Measurements from ENCODE around the gene KLLN. TPM values are rescaled to one million over a fixed set of nuclear protein-coding genes. Genes with fewer than 3 reads are reported as not detected.
A peak's percentile ranks its signal among the peaks of the same experiment; 100 is the strongest.

The KLLN gene
- total RNA-seq, 3 donors from 2014 or later: 0.44 to 1.1 (median 0.66) TPM

- intact Hi-C loops (cut with DNase I; ENCODE audit: low total_unique reads): no loop called here
Measured at GRCh38 chr10:87827681-87828080, 35.7 kb downstream of the KLLN start.

GRCh38 chr10:87826653-87827052 is 36.7 kb downstream of the KLLN start:
- H3K27ac ChIP-seq: no peak overlapping the region
- no peak for TF ChIP-seq POLR2AphosphoS5 (IDR thresholded peaks at IDR 0.05)
- TF ChIP-seq POLR2A (IDR thresholded peaks at IDR 0.05): no peak
- no peak for TF ChIP-seq CTCF (IDR thresholded peaks at IDR 0.05)
- no peaks in the 10 kb centered on the region for H3K36me3 ChIP-seq
- no peaks in the 10 kb centered on the region for H3K4me1 ChIP-seq
- no peak overlapping the region for H3K4me3 ChIP-seq
- DNase-seq (ENCODE audit: low spot score in 2 of 2): no peak
- no peaks in the 10 kb centered on the region for H3K9me3 ChIP-seq
- intact Hi-C loops (cut with DNase I; ENCODE audit: low total_unique reads): no loop called here
- no peaks in the 10 kb centered on the region for H3K27me3 ChIP-seq

More at GRCh38 chr10:87827681-87828080, 35.7 kb downstream of the KLLN start:
- Histone ChIP-seq H3K4me3 (no peak overlapping the region), H3K4me1 (no peaks in the 10 kb centered on the region), H3K27me3 (no peaks in the 10 kb centered on the region), H3K36me3 (no peaks in the 10 kb centered on the region), H3K27ac (no peak overlapping the region), H3K9me3 (no peaks in the 10 kb centered on the region)
- no peak for TF ChIP-seq CTCF (IDR thresholded peaks at IDR 0.05)
- no peak for TF ChIP-seq POLR2A (IDR thresholded peaks at IDR 0.05)
- TF ChIP-seq POLR2AphosphoS5 (IDR thresholded peaks at IDR 0.05): no peak
- no peak for DNase-seq (ENCODE audit: low spot score in 2 of 2)

- Histone ChIP-seq H3K9me3 (no peaks in the 10 kb centered on the region), H3K4me1 (no peaks in the 10 kb centered on the region), H3K4me3 (peak overlapping the region in 1 of 3 donors; percentile 69), H3K27me3 (no peaks in the 10 kb centered on the region), H3K36me3 (no peaks in the 10 kb centered on the region), H3K27ac (no peak overlapping the region)
- intact Hi-C loops (cut with DNase I; ENCODE audit: low total_unique reads): no loop called here
- no peak for DNase-seq (ENCODE audit: low spot score in 2 of 2)
- TF ChIP-seq POLR2A (IDR thresholded peaks at IDR 0.05) (no peak), POLR2AphosphoS5 (IDR thresholded peaks at IDR 0.05) (no peak), CTCF (IDR thresholded peaks at IDR 0.05) (no peak)
Measured at GRCh38 chr10:87819289-87819585, 44.1 kb downstream of the KLLN start.

- no peak for TF ChIP-seq CTCF (IDR thresholded peaks at IDR 0.05)
- TF ChIP-seq POLR2AphosphoS5 (IDR thresholded peaks at IDR 0.05): no peak
- TF ChIP-seq POLR2A (IDR thresholded peaks at IDR 0.05): no peak
- Histone ChIP-seq H3K27ac (peak overlapping the region; percentile 88 to 91), H3K9me3 (no peaks in the 10 kb centered on the region), H3K4me3 (peak overlapping the region; percentile 69 to 90 (median 88)), H3K4me1 (no peaks in the 10 kb centered on the region), H3K27me3 (no peaks in the 10 kb centered on the region), H3K36me3 (no peaks in the 10 kb centered on the region)
- peak in 1 of 2 donors; percentile 22 for DNase-seq (ENCODE audit: low spot score in 2 of 2)
- intact Hi-C loops (cut with DNase I; ENCODE audit: low total_unique reads): no loop called here
Measured at GRCh38 chr10:87818505-87819288, 44.6 kb downstream of the KLLN start.

- H3K9me3 ChIP-seq: no peaks in the 10 kb centered on the region
- H3K4me1 ChIP-seq: no peaks in the 10 kb centered on the region
- H3K27me3 ChIP-seq: no peaks in the 10 kb centered on the region
- peak in 1 of 3 donors; percentile 6 for TF ChIP-seq CTCF (IDR thresholded peaks at IDR 0.05)
- TF ChIP-seq POLR2AphosphoS5 (IDR thresholded peaks at IDR 0.05): peak; percentile 13 to 80 (median 69)
- TF ChIP-seq POLR2A (IDR thresholded peaks at IDR 0.05): no peak
- H3K27ac ChIP-seq: peak within 1 kb of the TSS; percentile 88 to 91
- no peaks in the 10 kb centered on the region for H3K36me3 ChIP-seq
- H3K4me3 ChIP-seq: peak within 1 kb of the TSS; percentile 69 to 90 (median 88)
- DNase-seq (ENCODE audit: low spot score in 2 of 2): peak; percentile 77
- intact Hi-C loops (cut with DNase I; ENCODE audit: low total_unique reads): no loop called here
Measured at GRCh38 chr10:87817609-87818504, 45.5 kb downstream of the KLLN start, which contains the start of gene ATAD1. TSS of gene ATAD1 (minus strand) at chr10:87818226. CDS start at chr10:87814599, 3,627 bp downstream.

Measured in breast epithelium (tissue), 4 donors.